DOHH2 (cell line): ENCODE results near the gene KCNK5.

Experiments
- H3F3A ChIP-seq: fragments of 200-600 bp; sonication (generic), shearing (Covaris generic); 2 replicates; pipeline ENCODE4 v1.6.0; 2016; ENCODE audit warnings: antibody characterized with exemption, mild to moderate bottlenecking; ENCODE audit not compliant: control insufficient read depth, insufficient read depth
- H3K27ac ChIP-seq: fragments of 200-600 bp; sonication (generic); 2 replicates; pipeline ENCODE4 v1.5.1; 2014; ENCODE audit warnings: low read depth, mild to moderate bottlenecking, low read length, moderate library complexity
- H3K27me3 ChIP-seq: fragments of 200-600 bp; sonication (generic); 2 replicates; pipeline ENCODE4 v1.6.1; 2014; ENCODE audit warnings: mild to moderate bottlenecking, low read length, mixed read lengths; ENCODE audit not compliant: control insufficient read depth
- H3K36me3 ChIP-seq: fragments of 200-600 bp; sonication (generic); 2 replicates; pipeline ENCODE4 v1.6.1; 2014; ENCODE audit warnings: mild to moderate bottlenecking, low read length, moderate library complexity, mixed read lengths; ENCODE audit not compliant: control insufficient read depth
- H3K4me1 ChIP-seq: fragments of 200-600 bp; sonication (generic); 2 replicates; pipeline ENCODE4 v1.6.1; 2014; ENCODE audit warnings: mild to moderate bottlenecking, low read length, mixed read lengths; ENCODE audit not compliant: control insufficient read depth
- H3K4me2 ChIP-seq: fragments of 200-600 bp; sonication (generic); 2 replicates; pipeline ENCODE4 v1.6.0; 2014; ENCODE audit warnings: mild to moderate bottlenecking, low read length, moderate library complexity
- H3K4me3 ChIP-seq: fragments of 200-600 bp; sonication (generic); 2 replicates; pipeline ENCODE4 v1.5.1; 2014; ENCODE audit warnings: mild to moderate bottlenecking, low read length, mixed read lengths
- H3K79me2 ChIP-seq: fragments of 200-600 bp; sonication (generic); 2 replicates; pipeline ENCODE4 v1.6.1; 2014; ENCODE audit warnings: mild to moderate bottlenecking, low read length, mixed read lengths; ENCODE audit not compliant: control insufficient read depth
- H3K9me2 ChIP-seq: fragments of 200-600 bp; sonication (generic); replicated peaks from 2 replicates; pipeline ENCODE4 v1.6.1; 2014; ENCODE audit warnings: mild to moderate bottlenecking, low read length, mixed read lengths; ENCODE audit not compliant: control insufficient read depth
- H3K9me3 ChIP-seq: fragments of 200-600 bp; sonication (generic); 2 replicates; pipeline ENCODE4 v1.6.1; 2014; ENCODE audit warnings: antibody characterized with exemption, low read length, mixed read lengths; ENCODE audit not compliant: control insufficient read depth, insufficient read depth
- H4K20me1 ChIP-seq: fragments of 200-600 bp; sonication (generic); 2 replicates; pipeline ENCODE4 v1.6.0; 2014; ENCODE audit warnings: low read depth, mild to moderate bottlenecking, antibody characterized with exemption, low read length, moderate library complexity; ENCODE audit not compliant: control insufficient read depth, insufficient read depth
- CTCF ChIP-seq: fragments of 200-600 bp; sonication (generic); IDR thresholded peaks from one replicate; pipeline ENCODE4 v1.5.1; 2014; ENCODE audit warnings: antibody characterized with exemption, mild to moderate bottlenecking, low read depth, low read length; ENCODE audit not compliant: poor library complexity, severe bottlenecking
- EZH2phosphoT487 ChIP-seq: fragments of 200-600 bp; sonication (generic); IDR thresholded peaks from 2 replicates; pipeline ENCODE4 v1.6.1; 2017; ENCODE audit warnings: borderline replicate concordance, mild to moderate bottlenecking, antibody characterized with exemption, low read length, moderate library complexity, mixed read lengths

The KCNK5 gene

GRCh38 chr6:39228992-39229767 lies at the start of gene KCNK5:
Gene KCNK5 (minus strand): TSS chr6:39229475. CDS start chr6:39229111, 364 bp downstream.
- TF ChIP-seq EZH2phosphoT487 = no peak
- no peak for TF ChIP-seq CTCF
- Histone ChIP-seq H3K9me2 (no peaks in the 10 kb centered on the region), H3K4me3 (no peak within 1 kb of the TSS), H3F3A (no peaks in the 10 kb centered on the region), H4K20me1 (no peaks in the 10 kb centered on the region), H3K27me3 (peaks cover 10% of the 10 kb centered on the region; the same call in 1 of the 2 replicates), H3K36me3 (no peaks in the 10 kb centered on the region), H3K4me2 (no peak within 1 kb of the TSS), H3K79me2 (no peaks in the 10 kb centered on the region), H3K9me3 (no peaks in the 10 kb centered on the region), H3K27ac (no peak within 1 kb of the TSS), H3K4me1 (no peaks in the 10 kb centered on the region)

- H3K9me3 ChIP-seq = no peaks in the 10 kb centered on the region
- no peaks in the 10 kb centered on the region for H3K9me2 ChIP-seq
- no peaks in the 10 kb centered on the region for H3K36me3 ChIP-seq
- no peaks in the 10 kb centered on the region for H3K27me3 ChIP-seq
- H3K79me2 ChIP-seq = no peaks in the 10 kb centered on the region
- H3K4me1 ChIP-seq = no peaks in the 10 kb centered on the region
- no peaks in the 10 kb centered on the region for H3F3A ChIP-seq
- TF ChIP-seq CTCF (no peak), EZH2phosphoT487 (no peak)
- no peaks in the 10 kb centered on the region for H4K20me1 ChIP-seq
- H3K27ac ChIP-seq = no peak overlapping the region
- H3K4me2 ChIP-seq = no peak overlapping the region
- H3K4me3 ChIP-seq = no peak overlapping the region
These were observed 47.2 kb upstream of the KCNK5 start for GRCh38 chr6:39276379-39276995.

- Histone ChIP-seq H3K36me3 (no peaks in the 10 kb centered on the region), H3K27me3 (no peaks in the 10 kb centered on the region), H3K4me3 (no peak overlapping the region), H4K20me1 (no peaks in the 10 kb centered on the region), H3K27ac (no peak overlapping the region), H3K9me2 (no peaks in the 10 kb centered on the region), H3F3A (no peaks in the 10 kb centered on the region), H3K4me1 (no peaks in the 10 kb centered on the region), H3K4me2 (no peak overlapping the region), H3K9me3 (no peaks in the 10 kb centered on the region), H3K79me2 (no peaks in the 10 kb centered on the region)
- TF ChIP-seq CTCF (no peak), EZH2phosphoT487 (no peak)
These were observed 45.6 kb upstream of the KCNK5 start for GRCh38 chr6:39274903-39275302.
